Measurements from ENCODE around the gene UBL3.
A peak's percentile ranks its signal among the peaks of the same experiment; 100 is the strongest.

Gene UBL3

GRCh38 chr13:29850213-29850898 is at the start of gene UBL3:
Gene UBL3 (minus strand): TSS chr13:29850617. CDS start chr13:29849538, 1,079 bp downstream.
- peak; percentile 95 for ATAC-seq
- peaks cover 18% of the 10 kb centered on the region for H3K36me3 Mint-ChIP-seq

GRCh38 chr13:29897102-29897501 is 46.7 kb upstream of the UBL3 start:
- Mint-ChIP-seq H3K9me3 (no peaks in the 10 kb centered on the region), H3K36me3 (no peaks in the 10 kb centered on the region), H3K4me3 (no peak overlapping the region), H3K4me1 (peaks cover 16% of the 10 kb centered on the region), H3K27ac (no peak overlapping the region)
- no peak for DNase-seq (ENCODE audit: low spot score in 2 of 2)
- ATAC-seq = no peak

More at GRCh38 chr13:29850213-29850898, at the start of gene UBL3:
- H3K4me3 Mint-ChIP-seq = peak within 1 kb of the TSS; percentile 89
- no peaks in the 10 kb centered on the region for H3K9me3 Mint-ChIP-seq
- peak within 1 kb of the TSS; percentile 91 for H3K27ac Mint-ChIP-seq
- peak; percentile 82 to 95 for DNase-seq (ENCODE audit: low spot score in 2 of 2)
- peaks cover 20% of the 10 kb centered on the region for H3K4me1 Mint-ChIP-seq

- peaks cover 8% of the 10 kb centered on the region for H3K4me1 Mint-ChIP-seq
- no peak overlapping the region for H3K27ac Mint-ChIP-seq
- no peaks in the 10 kb centered on the region for H3K9me3 Mint-ChIP-seq
- ATAC-seq (no peak), DNase-seq (ENCODE audit: low spot score in 2 of 2) (no peak)
- no peak overlapping the region for H3K4me3 Mint-ChIP-seq
- no peaks in the 10 kb centered on the region for H3K36me3 Mint-ChIP-seq
Observed at GRCh38 chr13:29893438-29893837, 43.0 kb upstream of the UBL3 start.

GRCh38 chr13:29892151-29892550 is 41.7 kb upstream of the UBL3 start:
- Mint-ChIP-seq H3K27ac (no peak overlapping the region), H3K4me1 (peaks cover 9% of the 10 kb centered on the region), H3K9me3 (no peaks in the 10 kb centered on the region), H3K36me3 (no peaks in the 10 kb centered on the region), H3K4me3 (no peak overlapping the region)
- ATAC-seq (no peak), DNase-seq (ENCODE audit: low spot score in 2 of 2) (no peak)

- no peak for ATAC-seq
Observed at GRCh38 chr13:29889111-29889510, 38.7 kb upstream of the UBL3 start.

GRCh38 chr13:29888306-29888705 is 37.9 kb upstream of the UBL3 start:
- no peaks in the 10 kb centered on the region for H3K9me3 Mint-ChIP-seq
- DNase-seq (ENCODE audit: low spot score in 2 of 2) (no peak), ATAC-seq (no peak)
- peak overlapping the region; percentile 8 for H3K27ac Mint-ChIP-seq
- no peaks in the 10 kb centered on the region for H3K36me3 Mint-ChIP-seq
- H3K4me3 Mint-ChIP-seq = no peak overlapping the region
- H3K4me1 Mint-ChIP-seq = peaks cover 18% of the 10 kb centered on the region

More at GRCh38 chr13:29889111-29889510, 38.7 kb upstream of the UBL3 start:
- H3K4me1 Mint-ChIP-seq = peaks cover 21% of the 10 kb centered on the region
- DNase-seq (ENCODE audit: low spot score in 2 of 2) = no peak
- no peaks in the 10 kb centered on the region for H3K9me3 Mint-ChIP-seq
- H3K36me3 Mint-ChIP-seq = no peaks in the 10 kb centered on the region
- no peak overlapping the region for H3K27ac Mint-ChIP-seq
- H3K4me3 Mint-ChIP-seq = no peak overlapping the region

- Mint-ChIP-seq H3K4me1 (peaks cover 18% of the 10 kb centered on the region), H3K4me3 (no peak overlapping the region), H3K27ac (no peak overlapping the region), H3K36me3 (no peaks in the 10 kb centered on the region), H3K9me3 (no peaks in the 10 kb centered on the region)
- no peak for DNase-seq (ENCODE audit: low spot score in 2 of 2)
- ATAC-seq = no peak
Observed at GRCh38 chr13:29887686-29888085, 37.3 kb upstream of the UBL3 start.

- Mint-ChIP-seq H3K27ac (peak overlapping the region; percentile 75), H3K9me3 (no peaks in the 10 kb centered on the region), H3K36me3 (no peaks in the 10 kb centered on the region), H3K4me3 (no peak overlapping the region), H3K4me1 (peaks cover 18% of the 10 kb centered on the region)
- ATAC-seq (peak; percentile 51), DNase-seq (ENCODE audit: low spot score in 2 of 2) (no peak)
Observed at GRCh38 chr13:29887030-29887557, 36.7 kb upstream of the UBL3 start.

GRCh38 chr13:29886446-29886845 is 36.0 kb upstream of the UBL3 start:
- Mint-ChIP-seq H3K4me3 (peak overlapping the region; percentile 34), H3K4me1 (peaks cover 18% of the 10 kb centered on the region), H3K27ac (peak overlapping the region; percentile 75)

GRCh38 chr13:29885989-29886388 is 35.6 kb upstream of the UBL3 start:
- H3K36me3 Mint-ChIP-seq = no peaks in the 10 kb centered on the region
- peak; percentile 53 for ATAC-seq
- DNase-seq (ENCODE audit: low spot score in 2 of 2) = no peak
- no peaks in the 10 kb centered on the region for H3K9me3 Mint-ChIP-seq
- peaks cover 18% of the 10 kb centered on the region for H3K4me1 Mint-ChIP-seq
- H3K4me3 Mint-ChIP-seq = peak overlapping the region; percentile 34
- peak overlapping the region; percentile 75 for H3K27ac Mint-ChIP-seq

More at GRCh38 chr13:29886446-29886845, 36.0 kb upstream of the UBL3 start:
- DNase-seq (ENCODE audit: low spot score in 2 of 2) = no peak
- Mint-ChIP-seq H3K36me3 (no peaks in the 10 kb centered on the region), H3K9me3 (no peaks in the 10 kb centered on the region)
- peak; percentile 96 for ATAC-seq

- H3K36me3 Mint-ChIP-seq = no peaks in the 10 kb centered on the region
- no peak overlapping the region for H3K27ac Mint-ChIP-seq
- peaks cover 18% of the 10 kb centered on the region for H3K4me1 Mint-ChIP-seq
- H3K4me3 Mint-ChIP-seq = no peak overlapping the region
- no peaks in the 10 kb centered on the region for H3K9me3 Mint-ChIP-seq
- ATAC-seq = no peak
- no peak for DNase-seq (ENCODE audit: low spot score in 2 of 2)
Observed at GRCh38 chr13:29884671-29885430, 34.4 kb upstream of the UBL3 start.

- ATAC-seq (no peak), DNase-seq (ENCODE audit: low spot score in 2 of 2) (no peak)
Observed at GRCh38 chr13:29883941-29884518, 33.6 kb upstream of the UBL3 start.

GRCh38 chr13:29882076-29882475 is 31.7 kb upstream of the UBL3 start:
- H3K4me3 Mint-ChIP-seq = no peak overlapping the region
- H3K27ac Mint-ChIP-seq = no peak overlapping the region
- no peak for ATAC-seq
- no peaks in the 10 kb centered on the region for H3K36me3 Mint-ChIP-seq
- no peak for DNase-seq (ENCODE audit: low spot score in 2 of 2)
- no peaks in the 10 kb centered on the region for H3K9me3 Mint-ChIP-seq
- peaks cover 16% of the 10 kb centered on the region for H3K4me1 Mint-ChIP-seq

More at GRCh38 chr13:29883941-29884518, 33.6 kb upstream of the UBL3 start:
- Mint-ChIP-seq H3K36me3 (no peaks in the 10 kb centered on the region), H3K9me3 (no peaks in the 10 kb centered on the region), H3K27ac (no peak overlapping the region), H3K4me1 (peaks cover 18% of the 10 kb centered on the region), H3K4me3 (no peak overlapping the region)

- ATAC-seq (no peak), DNase-seq (ENCODE audit: low spot score in 2 of 2) (no peak)
- H3K36me3 Mint-ChIP-seq = no peaks in the 10 kb centered on the region
Observed at GRCh38 chr13:29878101-29878500, 27.7 kb upstream of the UBL3 start.

GRCh38 chr13:29877456-29878078 is 27.1 kb upstream of the UBL3 start:
- Mint-ChIP-seq H3K9me3 (no peaks in the 10 kb centered on the region), H3K27ac (no peak overlapping the region), H3K36me3 (no peaks in the 10 kb centered on the region), H3K4me1 (no peaks in the 10 kb centered on the region), H3K4me3 (no peak overlapping the region)
- ATAC-seq = no peak
- DNase-seq (ENCODE audit: low spot score in 2 of 2) = no peak

More at GRCh38 chr13:29878101-29878500, 27.7 kb upstream of the UBL3 start:
- Mint-ChIP-seq H3K4me3 (no peak overlapping the region), H3K27ac (no peak overlapping the region), H3K9me3 (no peaks in the 10 kb centered on the region), H3K4me1 (no peaks in the 10 kb centered on the region)
